Stimulated activated naive B cell treated with anti-CD40 and anti-IgM and Interleukin-4, amounts not matched to agents 10 μg/mL and 1 μg/mL and 100 μg/mL, for 72 hours (primary cell): ENCODE results near the gene RBKS.

Experiments
- ATAC-seq, 2 donors: fragments of 150-1000 bp; cut with Tn5 transposase; replicated peaks; 2 replicates each; pipeline ENCODE4 v1.10.0; 2021; ENCODE audit warnings: moderate library complexity in 1 of 2
- DNase-seq: peaks from one replicate; pipeline ENCODE4 v3.0.0; 2021
- H3K27ac Mint-ChIP-seq: one replicate; pipeline ENCODE4 v1.8.0; 2022; ENCODE audit warnings: mild to moderate bottlenecking, mixed read lengths
- H3K27me3 Mint-ChIP-seq, 2 donors: one replicate each; pipeline ENCODE4 v1.8.0; 2022; ENCODE audit warnings: mixed read lengths in 2 of 2
- H3K36me3 Mint-ChIP-seq, 2 donors: one replicate each; pipeline ENCODE4 v1.8.0; 2022; ENCODE audit warnings: mixed read lengths in 2 of 2, mild to moderate bottlenecking in 1 of 2
- H3K4me1 Mint-ChIP-seq, 2 donors: one replicate each; pipeline ENCODE4 v1.8.0; 2022; ENCODE audit warnings: mixed read lengths in 2 of 2, mild to moderate bottlenecking in 1 of 2
- H3K4me3 Mint-ChIP-seq, 2 donors: one replicate each; pipeline ENCODE4 v1.8.0; 2022; ENCODE audit warnings: mild to moderate bottlenecking in 2 of 2, mixed read lengths in 2 of 2, moderate library complexity in 1 of 2
- H3K9me3 Mint-ChIP-seq, 2 donors: one replicate each; pipeline ENCODE4 v1.8.0; 2022; ENCODE audit warnings: mixed read lengths in 2 of 2, mild to moderate bottlenecking in 1 of 2

Gene RBKS

GRCh38 chr2:27823569-27823968, 66.6 kb downstream of the RBKS start:
- no peak overlapping the region for H3K27ac Mint-ChIP-seq
- ATAC-seq (no peak), DNase-seq (no peak)
- H3K9me3 Mint-ChIP-seq: peaks cover 0 to 9% of the 10 kb centered on the region in 2 donors
- no peaks in the 10 kb centered on the region for H3K4me1 Mint-ChIP-seq
- H3K36me3 Mint-ChIP-seq: peaks cover 15 to 27% of the 10 kb centered on the region in 2 donors
- H3K27me3 Mint-ChIP-seq: no peaks in the 10 kb centered on the region
- no peak overlapping the region for H3K4me3 Mint-ChIP-seq

- Mint-ChIP-seq H3K4me1 (no peaks in the 10 kb centered on the region), H3K36me3 (peaks cover 15 to 27% of the 10 kb centered on the region in 2 donors), H3K9me3 (peaks cover 0 to 9% of the 10 kb centered on the region in 2 donors), H3K27me3 (no peaks in the 10 kb centered on the region), H3K27ac (no peak overlapping the region), H3K4me3 (no peak overlapping the region)
- DNase-seq (no peak), ATAC-seq (no peak)
Observed at GRCh38 chr2:27823135-27823534, 67.1 kb downstream of the RBKS start.

- Mint-ChIP-seq H3K27me3 (no peaks in the 10 kb centered on the region), H3K36me3 (peaks cover 12 to 27% of the 10 kb centered on the region in 2 donors), H3K4me1 (no peaks in the 10 kb centered on the region), H3K4me3 (no peak overlapping the region), H3K27ac (no peak overlapping the region), H3K9me3 (peaks cover 0 to 9% of the 10 kb centered on the region in 2 donors)
- DNase-seq (no peak), ATAC-seq (no peak)
Observed at GRCh38 chr2:27822049-27822448, 68.1 kb downstream of the RBKS start.

GRCh38 chr2:27815860-27816438, 74.2 kb downstream of the RBKS start:
- Mint-ChIP-seq H3K27ac (no peak overlapping the region), H3K9me3 (peaks cover 0 to 2% of the 10 kb centered on the region in 2 donors), H3K27me3 (no peaks in the 10 kb centered on the region), H3K4me1 (no peaks in the 10 kb centered on the region), H3K36me3 (peaks cover 6 to 10% of the 10 kb centered on the region in 2 donors), H3K4me3 (no peak overlapping the region)
- DNase-seq (no peak), ATAC-seq (no peak)

- Mint-ChIP-seq H3K9me3 (peaks cover 0 to 2% of the 10 kb centered on the region in 2 donors), H3K27ac (no peak overlapping the region), H3K27me3 (no peaks in the 10 kb centered on the region), H3K36me3 (peaks cover 6 to 9% of the 10 kb centered on the region in 2 donors), H3K4me3 (no peak overlapping the region), H3K4me1 (peaks cover 0 to 4% of the 10 kb centered on the region in 2 donors)
- ATAC-seq (no peak), DNase-seq (no peak)
Observed at GRCh38 chr2:27814758-27815157, 75.4 kb downstream of the RBKS start.

GRCh38 chr2:27811768-27812167, 78.4 kb downstream of the RBKS start:
- Mint-ChIP-seq H3K27ac (no peak overlapping the region), H3K27me3 (no peaks in the 10 kb centered on the region), H3K36me3 (peaks cover 3 to 6% of the 10 kb centered on the region in 2 donors), H3K4me1 (peaks cover 0 to 7% of the 10 kb centered on the region in 2 donors), H3K4me3 (no peak overlapping the region), H3K9me3 (no peaks in the 10 kb centered on the region)
- ATAC-seq (no peak), DNase-seq (no peak)

- no peaks in the 10 kb centered on the region for H3K27me3 Mint-ChIP-seq
- DNase-seq (no peak), ATAC-seq (no peak)
- H3K4me3 Mint-ChIP-seq: no peak overlapping the region
- no peaks in the 10 kb centered on the region for H3K9me3 Mint-ChIP-seq
- peaks cover 3 to 4% of the 10 kb centered on the region in 2 donors for H3K36me3 Mint-ChIP-seq
- H3K4me1 Mint-ChIP-seq: peaks cover 0 to 7% of the 10 kb centered on the region in 2 donors
- H3K27ac Mint-ChIP-seq: no peak overlapping the region
Observed at GRCh38 chr2:27810455-27810854, 79.7 kb downstream of the RBKS start.

GRCh38 chr2:27809761-27810241, 80.4 kb downstream of the RBKS start:
- ATAC-seq (no peak), DNase-seq (no peak)
- Mint-ChIP-seq H3K27ac (no peak overlapping the region), H3K27me3 (no peaks in the 10 kb centered on the region), H3K36me3 (peaks cover 3 to 4% of the 10 kb centered on the region in 2 donors), H3K4me3 (no peak overlapping the region), H3K4me1 (peaks cover 0 to 7% of the 10 kb centered on the region in 2 donors), H3K9me3 (no peaks in the 10 kb centered on the region)

GRCh38 chr2:27808984-27809383, 81.2 kb downstream of the RBKS start:
- Mint-ChIP-seq H3K4me1 (peaks cover 0 to 7% of the 10 kb centered on the region in 2 donors), H3K9me3 (no peaks in the 10 kb centered on the region), H3K4me3 (no peak overlapping the region), H3K36me3 (peaks cover 3 to 4% of the 10 kb centered on the region in 2 donors), H3K27me3 (no peaks in the 10 kb centered on the region), H3K27ac (no peak overlapping the region)
- ATAC-seq (no peak), DNase-seq (no peak)

- H3K4me1 Mint-ChIP-seq: peaks cover 0 to 7% of the 10 kb centered on the region in 2 donors
- peak overlapping the region; percentile 11 for H3K27ac Mint-ChIP-seq
- H3K27me3 Mint-ChIP-seq: no peaks in the 10 kb centered on the region
- H3K9me3 Mint-ChIP-seq: no peaks in the 10 kb centered on the region
- H3K4me3 Mint-ChIP-seq: no peak overlapping the region
- ATAC-seq (no peak), DNase-seq (no peak)
- peaks cover 3 to 4% of the 10 kb centered on the region in 2 donors for H3K36me3 Mint-ChIP-seq
Observed at GRCh38 chr2:27808418-27808817, 81.8 kb downstream of the RBKS start.

- no peaks in the 10 kb centered on the region for H3K27me3 Mint-ChIP-seq
- ATAC-seq (no peak), DNase-seq (no peak)
- H3K9me3 Mint-ChIP-seq: no peaks in the 10 kb centered on the region
- H3K4me3 Mint-ChIP-seq: no peak overlapping the region
- H3K36me3 Mint-ChIP-seq: peaks cover 3 to 4% of the 10 kb centered on the region in 2 donors
- peaks cover 0 to 7% of the 10 kb centered on the region in 2 donors for H3K4me1 Mint-ChIP-seq
- no peak overlapping the region for H3K27ac Mint-ChIP-seq
Observed at GRCh38 chr2:27807476-27807875, 82.7 kb downstream of the RBKS start.

- DNase-seq (no peak), ATAC-seq (no peak)
- Mint-ChIP-seq H3K27ac (no peak overlapping the region), H3K4me1 (peaks cover 0 to 7% of the 10 kb centered on the region in 2 donors), H3K36me3 (no peaks in the 10 kb centered on the region), H3K4me3 (no peak overlapping the region), H3K9me3 (no peaks in the 10 kb centered on the region), H3K27me3 (no peaks in the 10 kb centered on the region)
Observed at GRCh38 chr2:27806311-27807059, 83.7 kb downstream of the RBKS start.

GRCh38 chr2:27805180-27805579, 85.0 kb downstream of the RBKS start:
- H3K27ac Mint-ChIP-seq: no peak overlapping the region
- no peak overlapping the region for H3K4me3 Mint-ChIP-seq
- peaks cover 0 to 7% of the 10 kb centered on the region in 2 donors for H3K4me1 Mint-ChIP-seq
- DNase-seq (no peak), ATAC-seq (no peak)
- peaks cover 0 to 4% of the 10 kb centered on the region in 2 donors for H3K36me3 Mint-ChIP-seq
- H3K27me3 Mint-ChIP-seq: no peaks in the 10 kb centered on the region
- H3K9me3 Mint-ChIP-seq: no peaks in the 10 kb centered on the region

- Mint-ChIP-seq H3K27me3 (no peaks in the 10 kb centered on the region), H3K4me3 (no peak overlapping the region), H3K27ac (no peak overlapping the region), H3K4me1 (peaks cover 0 to 3% of the 10 kb centered on the region in 2 donors), H3K9me3 (no peaks in the 10 kb centered on the region), H3K36me3 (peaks cover 0 to 4% of the 10 kb centered on the region in 2 donors)
- no peak for DNase-seq
- ATAC-seq: no peak
Observed at GRCh38 chr2:27804146-27804545, 86.0 kb downstream of the RBKS start.

- Mint-ChIP-seq H3K27me3 (no peaks in the 10 kb centered on the region), H3K27ac (no peak overlapping the region), H3K4me1 (peaks cover 0 to 4% of the 10 kb centered on the region in 2 donors), H3K9me3 (no peaks in the 10 kb centered on the region), H3K36me3 (peaks cover 0 to 8% of the 10 kb centered on the region in 2 donors), H3K4me3 (no peak overlapping the region)
- ATAC-seq (no peak), DNase-seq (no peak)
Observed at GRCh38 chr2:27803046-27803445, 87.1 kb downstream of the RBKS start.
